HepG2 (cell line): ENCODE data around the gene CCDC170. TPM values are rescaled to one million over a fixed set of nuclear protein-coding genes. Genes with fewer than 3 reads are reported as not detected.

Source experiments
- ARNT2 ChIP-seq: sonication (generic); formaldehyde crosslinking; IDR thresholded peaks from 2 replicates; pipeline ENCODE4 v1.8.0; 2022; ENCODE audit warnings: mild to moderate bottlenecking, low read depth, missing genetic modification reagents, moderate library complexity
- ASH2L ChIP-seq: fragments of 300-600, 200-600 bp; sonication (generic); IDR thresholded peaks from 2 replicates; pipeline ENCODE4 v1.7.0; 2017; ENCODE audit warnings: low read depth, mild to moderate bottlenecking, moderate library complexity, mixed read lengths, low read length; ENCODE audit not compliant: insufficient read length
- MAFF ChIP-seq: IDR thresholded peaks from 2 replicates; pipeline ENCODE4 v1.6.1; 2011; ENCODE audit warnings: low read depth, low read length, improper control_type of control experiment
- NCOA2 ChIP-seq: sonication (generic); formaldehyde crosslinking; IDR thresholded peaks from 2 replicates; pipeline ENCODE4 v1.8.0; 2022; ENCODE audit warnings: inconsistent platforms
- NCOA5 ChIP-seq: sonication (generic); formaldehyde crosslinking; IDR thresholded peaks from 2 replicates; pipeline ENCODE4 v1.4.0; 2020; ENCODE audit warnings: missing genetic modification reagents
- NR1H2 ChIP-seq: sonication (generic); formaldehyde crosslinking; IDR thresholded peaks from 2 replicates; pipeline ENCODE4 v1.8.1; 2022; ENCODE audit warnings: low read depth, missing genetic modification reagents, borderline replicate concordance
- NR3C1 ChIP-seq: sonication (generic); formaldehyde crosslinking; IDR thresholded peaks from 2 replicates; pipeline ENCODE4 v1.4.0; 2020; ENCODE audit warnings: missing genetic modification reagents
- SNAI1 ChIP-seq: sonication (generic); formaldehyde crosslinking; IDR thresholded peaks from 2 replicates; pipeline ENCODE4 v1.5.0; 2020; ENCODE audit warnings: mild to moderate bottlenecking, missing genetic modification reagents, borderline replicate concordance
- SOX5 ChIP-seq: IDR thresholded peaks from 2 replicates; pipeline ENCODE4 v1.6.1; 2016; ENCODE audit warnings: borderline replicate concordance
- U2AF2 ChIP-seq: fragments of 200-400 bp; formaldehyde crosslinking; IDR thresholded peaks from 2 replicates; pipeline ENCODE4 v1.6.1; 2017; ENCODE audit warnings: low read depth, mild to moderate bottlenecking, low read length
- ZBTB1 ChIP-seq: sonication (generic); formaldehyde crosslinking; IDR thresholded peaks from 2 replicates; pipeline ENCODE4 v1.4.0; 2020; ENCODE audit warnings: missing genetic modification reagents, borderline replicate concordance
- ZNF30 ChIP-seq: sonication (generic); formaldehyde crosslinking; IDR thresholded peaks from 2 replicates; pipeline ENCODE4 v1.5.0; 2020; ENCODE audit warnings: mild to moderate bottlenecking, missing genetic modification reagents
- ZNF33B ChIP-seq: sonication (generic); formaldehyde crosslinking; IDR thresholded peaks from 2 replicates; pipeline ENCODE4 v1.5.1; 2020; ENCODE audit warnings: mild to moderate bottlenecking, missing genetic modification reagents
- ZNF556 ChIP-seq: sonication (generic); formaldehyde crosslinking; IDR thresholded peaks from 2 replicates; pipeline ENCODE4 v1.4.0; 2020; ENCODE audit warnings: mild to moderate bottlenecking, missing genetic modification reagents, borderline replicate concordance
- ZNF766 ChIP-seq: sonication (generic); formaldehyde crosslinking; IDR thresholded peaks from 2 replicates; pipeline ENCODE4 v1.5.0; 2020; ENCODE audit warnings: missing genetic modification reagents, borderline replicate concordance
- ZSCAN12 ChIP-seq: sonication (generic); formaldehyde crosslinking; IDR thresholded peaks from 2 replicates; pipeline ENCODE4 v1.9.0; 2021; ENCODE audit warnings: mild to moderate bottlenecking, missing genetic modification reagents
- polyA plus RNA-seq, 8 experiments: library from polyadenylated mRNA; depleted of rRNA in 3 of 8; stranded (reverse) in 7 of 8; unstranded in 1 of 8; fragments of >200 nt; fragmentation: Illumina TruSeq in 4 of 8; extraction: Trizol in 4 of 8; gene quantifications; 2 replicates each; pipeline versions ENCODE4 v1.2.1 to v1.2.3, GENCODE V29; 2011 to 2016; ENCODE audit warnings: low read depth in 4 of 8, missing spikeins in 1 of 8, mixed read lengths in 1 of 8; ENCODE audit not compliant: insufficient read depth in 1 of 8
- total RNA-seq, 5 experiments: library from RNA; depleted of rRNA; stranded (reverse); fragments of >200 nt; fragmentation: Illumina TruSeq; extraction: Trizol; gene quantifications; 2 replicates each; pipeline ENCODE4 v1.2.3, GENCODE V29; 2016; ENCODE audit warnings: low read depth in 1 of 5
- TF ChIP-seq, protein P1 (sequence below): sonication (generic); formaldehyde crosslinking; IDR thresholded peaks from 2 replicates; pipeline ENCODE4 v1.9.0; 2021; ENCODE audit warnings: mild to moderate bottlenecking, missing genetic modification reagents
- TF ChIP-seq, protein P2 (sequence below): sonication (generic); formaldehyde crosslinking; conservative IDR thresholded peaks from 2 replicates; pipeline ENCODE4 v1.5.0; 2020; ENCODE audit warnings: missing genetic modification reagents
- TF ChIP-seq, protein P3 (sequence below): sonication (generic); formaldehyde crosslinking; IDR thresholded peaks from 2 replicates; pipeline ENCODE4 v1.8.0; 2022; ENCODE audit warnings: missing genetic modification reagents, mild to moderate bottlenecking, inconsistent platforms, borderline replicate concordance
- TF ChIP-seq, protein P4 (sequence below): IDR thresholded peaks from 2 replicates; pipeline ENCODE4 v1.6.1; 2016; ENCODE audit warnings: missing genetic modification reagents, missing compliant biosample characterization

The CCDC170 gene
- total and polyA plus RNA-seq, 2 of the 13 experiments (the other 11 are each of a cell fraction or from before 2014, with no cell fraction given): 0.90 to 5.1 TPM

DNA sequence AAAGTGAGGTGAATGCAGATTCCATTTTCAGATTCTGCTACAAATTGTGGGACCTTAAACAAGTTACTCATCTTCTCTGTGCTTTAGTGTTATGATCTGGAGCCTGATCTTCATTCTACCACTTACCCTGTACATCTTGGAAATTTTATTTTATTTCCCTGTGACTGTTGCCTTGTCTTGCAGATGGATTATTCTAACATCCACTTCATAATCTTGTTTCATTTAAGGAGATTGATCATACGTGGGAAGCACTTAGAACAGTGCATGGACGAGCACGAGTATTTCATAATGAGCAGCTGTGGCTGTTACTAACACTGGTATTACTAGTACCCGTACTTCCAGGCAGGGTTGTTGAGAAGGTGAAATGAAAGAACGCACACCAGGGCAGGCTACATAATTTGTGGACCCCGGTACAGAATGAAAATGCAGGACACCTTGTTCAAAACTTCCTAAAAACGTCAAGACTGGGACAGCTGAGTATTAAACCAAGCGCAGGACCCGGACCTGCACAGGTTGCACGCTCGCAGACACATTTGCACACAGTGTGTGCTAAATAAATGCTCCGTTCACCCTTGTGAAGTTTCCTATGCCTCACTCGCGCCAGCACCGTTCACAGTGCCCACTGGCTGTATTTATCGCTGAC, 535 bp upstream of the CCDC170 start (continued):
- TF ChIP-seq ZNF556 (CRISPR knock-in tag) (no peak), U2AF2 (no peak), NCOA5 (CRISPR knock-in tag) (no peak), NCOA2 (CRISPR knock-in tag) (0 out of 2 replicates have a peak, but pooled peaks have one; percentile 13), SNAI1 (CRISPR knock-in tag) (no peak), ASH2L (no peak), ARNT2 (CRISPR knock-in tag) (no peak), ZBTB1 (no peak), ZNF766 (CRISPR knock-in tag) (no peak), NR1H2 (CRISPR knock-in tag) (no peak), ZNF30 (CRISPR knock-in tag) (no peak), ZSCAN12 (CRISPR knock-in tag) (peak; percentile 64; the same call in 1 of the 2 replicates), MAFF (peak; percentile 17; the same call in 1 of the 2 replicates), NR3C1 (CRISPR knock-in tag) (no peak), SOX5 (CRISPR knock-in tag) (no peak), ZNF33B (CRISPR knock-in tag) (no peak)
- TF ChIP-seq, protein P1, sequence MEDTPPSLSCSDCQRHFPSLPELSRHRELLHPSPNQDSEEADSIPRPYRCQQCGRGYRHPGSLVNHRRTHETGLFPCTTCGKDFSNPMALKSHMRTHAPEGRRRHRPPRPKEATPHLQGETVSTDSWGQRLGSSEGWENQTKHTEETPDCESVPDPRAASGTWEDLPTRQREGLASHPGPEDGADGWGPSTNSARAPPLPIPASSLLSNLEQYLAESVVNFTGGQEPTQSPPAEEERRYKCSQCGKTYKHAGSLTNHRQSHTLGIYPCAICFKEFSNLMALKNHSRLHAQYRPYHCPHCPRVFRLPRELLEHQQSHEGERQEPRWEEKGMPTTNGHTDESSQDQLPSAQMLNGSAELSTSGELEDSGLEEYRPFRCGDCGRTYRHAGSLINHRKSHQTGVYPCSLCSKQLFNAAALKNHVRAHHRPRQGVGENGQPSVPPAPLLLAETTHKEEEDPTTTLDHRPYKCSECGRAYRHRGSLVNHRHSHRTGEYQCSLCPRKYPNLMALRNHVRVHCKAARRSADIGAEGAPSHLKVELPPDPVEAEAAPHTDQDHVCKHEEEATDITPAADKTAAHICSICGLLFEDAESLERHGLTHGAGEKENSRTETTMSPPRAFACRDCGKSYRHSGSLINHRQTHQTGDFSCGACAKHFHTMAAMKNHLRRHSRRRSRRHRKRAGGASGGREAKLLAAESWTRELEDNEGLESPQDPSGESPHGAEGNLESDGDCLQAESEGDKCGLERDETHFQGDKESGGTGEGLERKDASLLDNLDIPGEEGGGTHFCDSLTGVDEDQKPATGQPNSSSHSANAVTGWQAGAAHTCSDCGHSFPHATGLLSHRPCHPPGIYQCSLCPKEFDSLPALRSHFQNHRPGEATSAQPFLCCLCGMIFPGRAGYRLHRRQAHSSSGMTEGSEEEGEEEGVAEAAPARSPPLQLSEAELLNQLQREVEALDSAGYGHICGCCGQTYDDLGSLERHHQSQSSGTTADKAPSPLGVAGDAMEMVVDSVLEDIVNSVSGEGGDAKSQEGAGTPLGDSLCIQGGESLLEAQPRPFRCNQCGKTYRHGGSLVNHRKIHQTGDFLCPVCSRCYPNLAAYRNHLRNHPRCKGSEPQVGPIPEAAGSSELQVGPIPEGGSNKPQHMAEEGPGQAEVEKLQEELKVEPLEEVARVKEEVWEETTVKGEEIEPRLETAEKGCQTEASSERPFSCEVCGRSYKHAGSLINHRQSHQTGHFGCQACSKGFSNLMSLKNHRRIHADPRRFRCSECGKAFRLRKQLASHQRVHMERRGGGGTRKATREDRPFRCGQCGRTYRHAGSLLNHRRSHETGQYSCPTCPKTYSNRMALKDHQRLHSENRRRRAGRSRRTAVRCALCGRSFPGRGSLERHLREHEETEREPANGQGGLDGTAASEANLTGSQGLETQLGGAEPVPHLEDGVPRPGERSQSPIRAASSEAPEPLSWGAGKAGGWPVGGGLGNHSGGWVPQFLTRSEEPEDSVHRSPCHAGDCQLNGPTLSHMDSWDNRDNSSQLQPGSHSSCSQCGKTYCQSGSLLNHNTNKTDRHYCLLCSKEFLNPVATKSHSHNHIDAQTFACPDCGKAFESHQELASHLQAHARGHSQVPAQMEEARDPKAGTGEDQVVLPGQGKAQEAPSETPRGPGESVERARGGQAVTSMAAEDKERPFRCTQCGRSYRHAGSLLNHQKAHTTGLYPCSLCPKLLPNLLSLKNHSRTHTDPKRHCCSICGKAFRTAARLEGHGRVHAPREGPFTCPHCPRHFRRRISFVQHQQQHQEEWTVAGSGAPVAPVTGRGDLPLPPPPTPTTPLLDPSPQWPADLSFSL (CRISPR knock-in tag): no peak
- TF ChIP-seq, protein P2, sequence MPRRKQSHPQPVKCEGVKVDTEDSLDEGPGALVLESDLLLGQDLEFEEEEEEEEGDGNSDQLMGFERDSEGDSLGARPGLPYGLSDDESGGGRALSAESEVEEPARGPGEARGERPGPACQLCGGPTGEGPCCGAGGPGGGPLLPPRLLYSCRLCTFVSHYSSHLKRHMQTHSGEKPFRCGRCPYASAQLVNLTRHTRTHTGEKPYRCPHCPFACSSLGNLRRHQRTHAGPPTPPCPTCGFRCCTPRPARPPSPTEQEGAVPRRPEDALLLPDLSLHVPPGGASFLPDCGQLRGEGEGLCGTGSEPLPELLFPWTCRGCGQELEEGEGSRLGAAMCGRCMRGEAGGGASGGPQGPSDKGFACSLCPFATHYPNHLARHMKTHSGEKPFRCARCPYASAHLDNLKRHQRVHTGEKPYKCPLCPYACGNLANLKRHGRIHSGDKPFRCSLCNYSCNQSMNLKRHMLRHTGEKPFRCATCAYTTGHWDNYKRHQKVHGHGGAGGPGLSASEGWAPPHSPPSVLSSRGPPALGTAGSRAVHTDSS (CRISPR knock-in tag): no peak; the same call in 1 of the 2 replicates
- TF ChIP-seq, protein P3, sequence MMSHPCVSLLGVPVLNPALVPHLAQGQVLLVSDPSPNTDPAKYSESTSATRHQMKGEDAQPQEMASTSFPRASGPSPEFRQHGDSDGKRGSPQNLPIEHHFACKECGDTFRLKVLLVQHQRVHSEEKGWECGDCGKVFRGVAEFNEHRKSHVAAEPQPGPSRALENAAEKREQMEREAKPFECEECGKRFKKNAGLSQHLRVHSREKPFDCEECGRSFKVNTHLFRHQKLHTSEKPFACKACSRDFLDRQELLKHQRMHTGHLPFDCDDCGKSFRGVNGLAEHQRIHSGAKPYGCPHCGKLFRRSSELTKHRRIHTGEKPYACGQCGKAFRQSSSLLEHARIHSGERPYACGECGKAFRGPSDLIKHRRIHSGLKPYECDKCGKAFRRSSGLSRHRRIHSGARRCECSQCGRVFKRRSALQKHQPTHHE (CRISPR knock-in tag): 0 out of 2 replicates have a peak, but pooled peaks have one; percentile 11
- TF ChIP-seq, protein P4, sequence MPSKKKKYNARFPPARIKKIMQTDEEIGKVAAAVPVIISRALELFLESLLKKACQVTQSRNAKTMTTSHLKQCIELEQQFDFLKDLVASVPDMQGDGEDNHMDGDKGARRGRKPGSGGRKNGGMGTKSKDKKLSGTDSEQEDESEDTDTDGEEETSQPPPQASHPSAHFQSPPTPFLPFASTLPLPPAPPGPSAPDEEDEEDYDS (CRISPR knock-in tag): 0 out of 2 replicates have a peak, but pooled peaks have one; percentile 34
